H1 (cell line): Measurements from ENCODE around the gene FGFBP3. TPM values are rescaled to one million over a fixed set of nuclear protein-coding genes. Genes with fewer than 3 reads are reported as not detected.
A peak's percentile ranks its signal among the peaks of the same experiment; 100 is the strongest.

ENCODE experiments used
- CTCF ChIA-PET: fragments of 300-600 bp; sonication (Branson Sonifier 250); formaldehyde crosslinking; loops from one replicate; lab custom pipeline; 2021; ENCODE audit not compliant: partially characterized antibody; lab: Charles Lee
- POLR2A ChIA-PET: fragments of 300-600 bp; sonication (Branson Sonifier 250); formaldehyde crosslinking; loops from one replicate; lab custom pipeline; 2021; ENCODE audit warnings: inconsistent platforms; ENCODE audit not compliant: partially characterized antibody; lab: Charles Lee
- DNase-seq, 2 experiments: peaks; one replicate each; pipeline versions ENCODE4 v3.0.0 to v3.0.0-alpha.2; 2010 to 2022; ENCODE audit warnings: low spot score in 2 of 2, low read depth in 1 of 2, mixed read lengths in 1 of 2
- FAIRE-seq: peaks from 2 replicates; lab custom pipeline; 2011; peaks lifted over from hg19 to GRCh38; lab: Jason Lieb, UNC
- H2AFZ ChIP-seq: 2 replicates; pipeline ENCODE4 v1.8.1; 2012; ENCODE audit warnings: low read length, inconsistent platforms
- H2AK5ac ChIP-seq: 2 replicates; pipeline ENCODE4 v1.6.1; 2013; ENCODE audit warnings: low read depth, low read length
- H2BK120ac ChIP-seq: replicated peaks from 2 replicates; pipeline ENCODE3; 2013; ENCODE audit warnings: low read depth, low read length, inconsistent platforms
- H2BK12ac ChIP-seq: 2 replicates; pipeline ENCODE4 v1.6.1; 2013; ENCODE audit warnings: low read depth, low read length
- H2BK15ac ChIP-seq: 2 replicates; pipeline ENCODE4 v1.6.1; 2013; ENCODE audit warnings: low read length
- H2BK20ac ChIP-seq: 2 replicates; pipeline ENCODE4 v1.6.1; 2013; ENCODE audit warnings: low read length
- H2BK5ac ChIP-seq: 2 replicates; pipeline ENCODE4 v1.6.1; 2013; ENCODE audit warnings: low read depth, low read length
- H3K14ac ChIP-seq: 2 replicates; pipeline ENCODE4 v1.6.1; 2013; ENCODE audit warnings: inconsistent platforms; ENCODE audit not compliant: insufficient read length
- H3K18ac ChIP-seq: 2 replicates; pipeline ENCODE4 v1.6.1; 2013; ENCODE audit warnings: low read length; ENCODE audit errors: extremely low read depth
- H3K23ac ChIP-seq: 2 replicates; pipeline ENCODE4 v1.6.1; 2013; ENCODE audit warnings: inconsistent platforms; ENCODE audit not compliant: insufficient read length
- H3K23me2 ChIP-seq: 2 replicates; pipeline ENCODE4 v1.6.1; 2013; ENCODE audit warnings: low read depth, low read length
- H3K27ac ChIP-seq: 2 replicates; pipeline ENCODE4 v1.6.1; 2011; ENCODE audit warnings: low read depth, low read length, inconsistent platforms
- H3K27me3 ChIP-seq, 4 experiments: replicated peaks in 1 of 4; 1 replicate in 1 of 4; 2 replicates in 3 of 4; pipeline versions ENCODE4 v1.6.1 to v1.8.1; 2011 to 2013; ENCODE audit warnings: low read length in 3 of 4, mild to moderate bottlenecking in 3 of 4, inconsistent platforms in 2 of 4, mixed read lengths in 2 of 4, moderate library complexity in 1 of 4; ENCODE audit not compliant: control insufficient read depth in 3 of 4, insufficient read depth in 3 of 4; ENCODE audit errors: extremely low read depth in 1 of 4
- H3K36me3 ChIP-seq, 4 experiments: 2 replicates each; pipeline versions ENCODE4 v1.6.1 to v1.8.1; 2011 to 2013; ENCODE audit warnings: mild to moderate bottlenecking in 4 of 4, low read length in 3 of 4, moderate library complexity in 2 of 4, control low read depth in 1 of 4, inconsistent platforms in 1 of 4; ENCODE audit not compliant: insufficient read depth in 4 of 4, control insufficient read depth in 2 of 4
- H3K4ac ChIP-seq: replicated peaks from 2 replicates; pipeline ENCODE3; 2013; ENCODE audit warnings: low read length, low read depth, mixed read lengths, inconsistent platforms; ENCODE audit not compliant: insufficient read length
- H3K4me1 ChIP-seq, 4 experiments: replicated peaks in 1 of 4; 1 replicate in 1 of 4; 2 replicates in 3 of 4; pipeline versions ENCODE4 v1.6.1 to v1.8.1; 2011 to 2013; ENCODE audit warnings: low read length in 3 of 4, inconsistent platforms in 2 of 4, mixed read lengths in 1 of 4; ENCODE audit not compliant: insufficient read depth in 4 of 4, control insufficient read depth in 3 of 4
- H3K4me2 ChIP-seq, 2 experiments: 2 replicates each; pipeline versions ENCODE4 v1.6.1 to v1.8.1; 2011 to 2013; ENCODE audit warnings: low read depth in 2 of 2, low read length in 2 of 2, control low read depth in 1 of 2, inconsistent platforms in 1 of 2, mild to moderate bottlenecking in 1 of 2; ENCODE audit not compliant: insufficient read depth in 1 of 2
- H3K4me3 ChIP-seq, 4 experiments: fragments of 200-600, 300-600 bp in 1 of 4; sonication (generic), shearing (Covaris generic), sonication (Bioruptor Twin) in 1 of 4; 2 replicates each; pipeline versions ENCODE4 v1.5.1 to v1.8.1; 2011 to 2016; ENCODE audit warnings: low read length in 4 of 4, low read depth in 3 of 4, control low read depth in 2 of 4, inconsistent platforms in 2 of 4, mild to moderate bottlenecking in 2 of 4, mixed read lengths in 1 of 4, moderate library complexity in 1 of 4; ENCODE audit not compliant: insufficient read depth in 2 of 4; ENCODE audit errors: extremely low read depth in 1 of 4
- H3K56ac ChIP-seq: replicated peaks from 2 replicates; pipeline ENCODE3; 2013; ENCODE audit warnings: low read depth, mild to moderate bottlenecking, mixed read lengths, low read length, inconsistent platforms; ENCODE audit not compliant: insufficient read length
- H3K79me1 ChIP-seq: 2 replicates; pipeline ENCODE4 v1.6.1; 2013; ENCODE audit warnings: low read depth, low read length, control low read depth
- H3K79me2 ChIP-seq, 2 experiments: 2 replicates each; pipeline versions ENCODE4 v1.6.1 to v1.8.1; 2012 to 2013; ENCODE audit warnings: low read length in 2 of 2, mild to moderate bottlenecking in 2 of 2, inconsistent platforms in 1 of 2; ENCODE audit not compliant: insufficient read depth in 2 of 2, control insufficient read depth in 1 of 2
- H3K9ac ChIP-seq, 4 experiments: replicated peaks in 1 of 4; 1 replicate in 1 of 4; 2 replicates in 3 of 4; pipeline versions ENCODE4 v1.6.1 to v1.8.1; 2011 to 2013; ENCODE audit warnings: low read depth in 3 of 4, low read length in 3 of 4, control low read depth in 2 of 4, mild to moderate bottlenecking in 2 of 4, moderate library complexity in 2 of 4, inconsistent platforms in 1 of 4; ENCODE audit errors: extremely low read depth in 1 of 4
- H3K9me3 ChIP-seq, 2 experiments: 2 replicates each; pipeline versions ENCODE4 v1.6.1 to v1.8.1; 2012 to 2013; ENCODE audit warnings: mild to moderate bottlenecking in 2 of 2, moderate library complexity in 2 of 2, control low read depth in 1 of 2, inconsistent platforms in 1 of 2, low read depth in 1 of 2, low read length in 1 of 2, mixed read lengths in 1 of 2; ENCODE audit not compliant: insufficient read depth in 2 of 2
- H4K20me1 ChIP-seq, 2 experiments: replicated peaks in 1 of 2; 2 replicates each; pipeline versions ENCODE3 to v1.8.1; 2011 to 2013; ENCODE audit warnings: inconsistent platforms in 2 of 2, low read length in 2 of 2, mild to moderate bottlenecking in 1 of 2; ENCODE audit not compliant: insufficient read depth in 2 of 2, control insufficient read depth in 1 of 2
- H4K5ac ChIP-seq: 2 replicates; pipeline ENCODE4 v1.6.1; 2013; ENCODE audit warnings: low read length, low read depth, mixed read lengths, inconsistent platforms; ENCODE audit not compliant: insufficient read length
- H4K8ac ChIP-seq: 2 replicates; pipeline ENCODE4 v1.8.0; 2013; ENCODE audit warnings: mild to moderate bottlenecking, moderate library complexity, low read length, inconsistent platforms; ENCODE audit not compliant: insufficient read depth; ENCODE audit errors: extremely low read depth
- H4K91ac ChIP-seq: replicated peaks from 2 replicates; pipeline ENCODE3; 2013; ENCODE audit warnings: low read length, mixed read lengths, inconsistent platforms; ENCODE audit not compliant: insufficient read length
- WGBS, 2 experiments: shearing (Covaris generic) in 1 of 2; methylation state at CpG; one replicate each; pipeline versions ENCODE4 v1.1.6 to v1.1.7; 2013 to 2015; ENCODE audit warnings: low lambda C conversion rate in 2 of 2, mixed read lengths in 2 of 2, inconsistent platforms in 1 of 2, low coverage in 1 of 2, missing lambda C conversion rate in 1 of 2; ENCODE audit not compliant: insufficient replicate concordance in 2 of 2, insufficient coverage in 1 of 2, insufficient read length in 1 of 2; ENCODE audit errors: extremely low coverage in 1 of 2, missing lambda C conversion rate in 1 of 2; 5-methylcytosine and 5-hydroxymethylcytosine counted together
- polyA plus RNA-seq, 7 experiments: library from polyadenylated mRNA; depleted of rRNA in 3 of 7; stranded (reverse) in 5 of 7; unstranded in 2 of 7; fragments of >200 nt in 5 of 7; fragments of 200-250 nt in 2 of 7; gene quantifications; 1 replicate in 5 of 7; 2 replicates in 1 of 7; 4 replicates in 1 of 7; pipeline versions ENCODE4 v1.2.1 to v1.2.3, GENCODE V29; 2011 to 2013; ENCODE audit warnings: missing spikeins in 2 of 7, mixed read lengths in 2 of 7
- total RNA-seq: library from RNA; stranded (reverse); fragmentation: NEBNext Ultra II Directional; extraction: Animal tissue kit (Norgen Biotek cat#: 25700); gene quantifications from 2 replicates; pipeline ENCODE4 v1.2.1, GENCODE V29; 2021

FGFBP3 gene
- total and polyA plus RNA-seq, 2 of the 8 experiments (the other 6 are each of a cell fraction or from before 2014, with no cell fraction given): 54.6 to 115 TPM

- no peak overlapping the region for H3K4me2 ChIP-seq
- H3K9me3 ChIP-seq: 0 out of 4 replicates have a peak, but pooled peaks cover 0 to 2% of the 10 kb centered on the region in 2 experiments
- FAIRE-seq (no peak), DNase-seq (no peak)
- peak overlapping the region; percentile 67 for H4K91ac ChIP-seq
- peaks cover 0 to 12% (median 4%) of the 10 kb centered on the region in 4 experiments; a peak in 6 of 7 replicates for H3K4me1 ChIP-seq
- H3K27ac ChIP-seq: no peak overlapping the region
- H3K9ac ChIP-seq: no peak overlapping the region; a peak in 1 of 7 replicates
- H4K8ac ChIP-seq: no peak overlapping the region
- no peak overlapping the region for H3K4me3 ChIP-seq
- H3K79me2 ChIP-seq: no peaks in the 10 kb centered on the region
- H3K18ac ChIP-seq: peak overlapping the region; percentile 80; the same call in 1 of the 2 replicates
- no peak overlapping the region for H4K5ac ChIP-seq
- peak overlapping the region; percentile 92; the same call in 1 of the 2 replicates for H2AK5ac ChIP-seq
- WGBS, 2 experiments: 88% methylated on average over 1 of the region's 1 CpG; no CpG with 5 or more reads in 1 of the 2 experiments
- H2BK12ac ChIP-seq: peak overlapping the region; percentile 99; the same call in 1 of the 2 replicates
- peak overlapping the region; percentile 94; the same call in 1 of the 2 replicates for H2BK20ac ChIP-seq
- no peaks in the 10 kb centered on the region for H4K20me1 ChIP-seq
- no peaks in the 10 kb centered on the region for H3K27me3 ChIP-seq
- H3K23me2 ChIP-seq: no peaks in the 10 kb centered on the region
- H3K14ac ChIP-seq: no peak overlapping the region
- CTCF ChIA-PET: interaction anchor here (1.1 kb wide), 1 partner anchor 10 kb away, joined by 3 read pairs; no protein-coding TSS in a partner anchor
- POLR2A ChIA-PET: interaction anchor here (0.7 to 1.3 kb wide), 2 partner anchors 9 to 465 kb away, joined by 3 to 4 read pairs; no protein-coding TSS in a partner anchor
- no peak overlapping the region for H3K56ac ChIP-seq
- no peak overlapping the region for H3K23ac ChIP-seq
- H3K4ac ChIP-seq: peak overlapping the region; percentile 96
- H2BK5ac ChIP-seq: peak overlapping the region; percentile 57; the same call in 1 of the 2 replicates
- H2BK120ac ChIP-seq: peak overlapping the region; percentile 25
- 0 out of 2 replicates have a peak overlapping the region, but pooled peaks have one; percentile 89 for H2BK15ac ChIP-seq
- H3K79me1 ChIP-seq: no peaks in the 10 kb centered on the region
- no peak overlapping the region for H2AFZ ChIP-seq
- H3K36me3 ChIP-seq: no peaks in the 10 kb centered on the region
Observed at GRCh38 chr10:91891125-91892001, 17.9 kb downstream of the FGFBP3 start.
